HG03575 (cell line): Measurements from ENCODE around the gene UNC5A.
"Not testable (repeated sequence)": the region's sequence is repeated elsewhere in the genome, so short reads cannot be mapped to it uniquely, and the experiment has no call there.

ENCODE experiments used
- ATAC-seq: cut with Tn5 transposase; IDR thresholded peaks from one replicate; pipeline ENCODE4 v1.9.1; 2021; ENCODE audit not compliant: unreplicated experiment, insufficient number of reproducible peaks, low FRiP score; ENCODE audit errors: extremely low read depth

Gene UNC5A

DNA sequence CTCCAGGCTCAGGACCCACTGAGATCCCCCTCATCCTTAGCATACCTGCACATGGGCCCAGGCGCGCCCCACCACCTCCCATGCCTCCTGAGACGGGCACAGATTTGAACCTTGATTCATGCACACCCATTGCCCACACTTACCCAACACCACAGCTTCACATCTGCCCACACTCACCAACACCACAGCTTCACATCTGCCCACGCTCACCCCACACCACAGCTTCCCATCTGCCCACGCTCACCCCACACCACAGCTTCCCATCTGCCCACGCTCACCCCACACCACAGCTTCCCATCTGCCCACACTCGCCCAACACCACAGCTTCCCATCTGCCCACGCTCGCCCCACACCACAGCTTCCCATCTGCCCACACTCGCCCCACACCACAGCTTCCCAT lies 60.3 kb downstream of the UNC5A start:
- ATAC-seq, result not testable (repeated sequence)

DNA sequence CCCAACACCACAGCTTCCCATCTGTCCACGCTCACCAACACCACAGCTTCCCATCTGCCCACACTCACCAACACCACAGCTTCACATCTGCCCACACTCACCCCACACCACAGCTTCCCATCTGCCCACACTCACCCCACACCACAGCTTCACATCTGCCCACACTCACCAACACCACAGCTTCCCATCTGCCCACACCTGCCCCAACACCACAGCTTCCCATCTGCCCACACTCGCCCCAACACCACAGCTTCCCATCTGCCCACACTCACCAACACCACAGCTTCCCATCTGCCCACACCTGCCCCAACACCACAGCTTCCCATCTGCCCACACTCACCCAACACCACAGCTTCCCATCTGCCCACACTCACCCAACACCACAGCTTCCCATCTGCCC lies 62.2 kb downstream of the UNC5A start:
- not testable (repeated sequence) for ATAC-seq

DNA sequence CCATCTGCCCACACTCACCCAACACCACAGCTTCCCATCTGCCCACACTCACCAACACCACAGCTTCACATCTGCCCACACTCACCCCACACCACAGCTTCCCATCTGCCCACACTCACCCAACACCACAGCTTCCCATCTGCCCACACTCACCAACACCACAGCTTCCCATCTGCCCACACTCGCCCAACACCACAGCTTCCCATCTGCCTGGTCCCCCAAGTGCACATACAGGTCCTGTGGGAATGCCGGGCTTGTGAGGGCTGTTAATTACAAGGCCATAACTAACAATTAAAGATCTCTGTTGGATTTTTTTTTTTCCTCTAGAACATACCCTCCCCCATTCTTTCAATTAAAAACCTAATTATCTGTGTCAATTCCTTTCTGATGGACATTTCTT lies 62.7 kb downstream of the UNC5A start:
- not testable (repeated sequence) for ATAC-seq

DNA sequence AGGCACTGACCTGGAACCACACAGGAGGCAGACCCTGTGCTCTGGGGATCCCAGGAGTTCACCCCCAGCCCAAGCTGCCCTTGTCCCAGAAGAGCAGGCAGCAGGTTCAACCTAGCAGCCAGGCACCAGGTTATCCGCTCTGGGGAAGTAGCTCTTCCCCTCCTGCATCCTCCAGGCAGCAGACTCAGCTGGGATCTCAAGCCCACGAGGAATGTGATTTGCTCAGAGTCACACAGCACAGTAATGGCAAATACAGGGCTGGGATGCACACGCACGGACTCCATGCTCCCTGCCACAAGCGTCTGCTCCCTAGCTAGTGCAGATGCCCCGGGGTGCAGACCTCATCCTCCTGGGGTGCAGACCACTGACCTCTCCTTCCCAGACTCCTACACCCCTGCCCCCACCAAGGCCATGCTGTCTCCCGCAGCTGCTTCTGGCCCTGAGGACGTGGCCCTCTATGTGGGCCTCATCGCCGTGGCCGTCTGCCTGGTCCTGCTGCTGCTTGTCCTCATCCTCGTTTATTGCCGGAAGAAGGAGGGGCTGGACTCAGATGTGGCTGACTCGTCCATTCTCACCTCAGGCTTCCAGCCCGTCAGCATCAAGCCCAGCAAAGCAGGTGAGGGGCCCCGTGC lies 63.3 kb downstream of the UNC5A start:
- ATAC-seq, result no peak

DNA sequence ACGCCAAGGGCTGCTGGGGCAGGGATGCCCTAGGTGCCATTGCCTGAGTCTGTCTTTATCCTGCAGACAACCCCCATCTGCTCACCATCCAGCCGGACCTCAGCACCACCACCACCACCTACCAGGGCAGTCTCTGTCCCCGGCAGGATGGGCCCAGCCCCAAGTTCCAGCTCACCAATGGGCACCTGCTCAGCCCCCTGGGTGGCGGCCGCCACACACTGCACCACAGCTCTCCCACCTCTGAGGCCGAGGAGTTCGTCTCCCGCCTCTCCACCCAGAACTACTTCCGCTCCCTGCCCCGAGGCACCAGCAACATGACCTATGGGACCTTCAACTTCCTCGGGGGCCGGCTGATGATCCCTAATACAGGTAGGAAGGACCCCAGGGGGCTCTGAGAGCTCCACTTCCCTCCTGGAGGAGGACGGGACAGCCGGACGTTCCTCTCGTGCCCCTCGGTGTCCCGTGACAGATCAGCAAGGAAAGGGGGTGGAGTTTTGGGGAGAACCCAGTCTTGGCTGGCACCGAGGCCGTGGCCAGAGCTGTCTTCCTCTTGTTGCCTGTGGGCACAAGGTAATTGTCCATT lies 63.9 kb downstream of the UNC5A start:
- no peak for ATAC-seq

DNA sequence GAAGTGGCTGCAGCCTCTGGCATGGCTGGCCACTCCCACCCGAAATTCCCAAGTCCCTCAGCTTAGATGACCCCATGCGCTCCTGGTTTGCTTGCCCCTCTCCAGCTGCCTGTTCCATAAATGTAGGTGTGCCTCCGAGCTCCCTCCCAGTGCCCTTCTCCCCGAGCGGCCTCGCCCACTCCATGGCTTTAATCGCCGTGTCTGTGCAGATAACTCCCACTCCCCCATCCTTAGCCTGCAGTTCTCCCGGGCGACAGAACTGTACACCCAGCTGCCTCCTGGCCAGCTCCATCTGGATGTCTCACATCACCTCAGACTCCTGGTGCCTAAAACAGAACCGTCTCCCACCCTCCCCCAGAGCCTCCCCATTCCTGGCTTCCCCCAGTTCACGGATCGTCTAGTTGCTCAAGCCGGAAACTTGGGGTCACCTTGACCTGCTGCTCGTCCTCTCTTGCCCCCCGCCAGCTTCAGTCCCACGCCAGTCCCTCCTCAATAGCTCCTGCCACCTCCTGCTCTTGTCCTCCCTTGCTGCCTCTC lies 64.7 kb downstream of the UNC5A start:
- no peak for ATAC-seq

DNA sequence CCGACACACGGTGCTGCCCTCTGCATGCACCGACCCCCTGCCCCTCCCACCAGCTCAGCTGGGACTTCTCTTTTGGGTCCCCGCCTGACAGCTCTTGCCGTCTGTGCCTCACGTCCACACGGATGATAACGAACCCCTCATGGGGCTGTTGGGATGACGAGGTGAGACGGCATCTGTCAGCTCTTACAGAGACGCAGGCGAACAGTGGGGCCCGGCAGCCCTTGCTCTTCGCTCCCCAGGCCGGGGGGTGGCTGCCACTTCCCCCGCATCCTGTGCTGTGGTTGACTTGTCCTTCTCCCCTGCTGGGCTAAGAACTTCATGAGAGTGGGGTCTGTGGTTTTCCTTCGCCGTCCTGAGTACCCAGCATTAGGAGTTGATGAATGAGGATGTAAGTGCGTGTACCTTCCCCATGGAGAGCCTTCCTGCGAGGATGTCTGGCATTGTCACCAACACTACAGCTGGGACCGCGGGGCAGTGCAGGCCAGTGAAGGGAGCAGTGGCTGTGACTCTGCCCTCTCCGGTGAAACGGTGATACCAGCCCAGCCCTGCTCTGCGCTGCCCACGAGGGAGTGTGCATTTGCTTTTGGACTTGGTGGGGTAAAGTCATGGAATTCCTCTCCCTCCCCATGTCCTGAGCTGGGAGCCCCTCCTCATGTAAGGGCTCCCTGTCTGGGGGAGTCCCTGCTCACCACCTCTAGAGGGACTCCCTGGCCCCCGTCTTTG lies 65.6 kb downstream of the UNC5A start:
- ATAC-seq, result no peak

DNA sequence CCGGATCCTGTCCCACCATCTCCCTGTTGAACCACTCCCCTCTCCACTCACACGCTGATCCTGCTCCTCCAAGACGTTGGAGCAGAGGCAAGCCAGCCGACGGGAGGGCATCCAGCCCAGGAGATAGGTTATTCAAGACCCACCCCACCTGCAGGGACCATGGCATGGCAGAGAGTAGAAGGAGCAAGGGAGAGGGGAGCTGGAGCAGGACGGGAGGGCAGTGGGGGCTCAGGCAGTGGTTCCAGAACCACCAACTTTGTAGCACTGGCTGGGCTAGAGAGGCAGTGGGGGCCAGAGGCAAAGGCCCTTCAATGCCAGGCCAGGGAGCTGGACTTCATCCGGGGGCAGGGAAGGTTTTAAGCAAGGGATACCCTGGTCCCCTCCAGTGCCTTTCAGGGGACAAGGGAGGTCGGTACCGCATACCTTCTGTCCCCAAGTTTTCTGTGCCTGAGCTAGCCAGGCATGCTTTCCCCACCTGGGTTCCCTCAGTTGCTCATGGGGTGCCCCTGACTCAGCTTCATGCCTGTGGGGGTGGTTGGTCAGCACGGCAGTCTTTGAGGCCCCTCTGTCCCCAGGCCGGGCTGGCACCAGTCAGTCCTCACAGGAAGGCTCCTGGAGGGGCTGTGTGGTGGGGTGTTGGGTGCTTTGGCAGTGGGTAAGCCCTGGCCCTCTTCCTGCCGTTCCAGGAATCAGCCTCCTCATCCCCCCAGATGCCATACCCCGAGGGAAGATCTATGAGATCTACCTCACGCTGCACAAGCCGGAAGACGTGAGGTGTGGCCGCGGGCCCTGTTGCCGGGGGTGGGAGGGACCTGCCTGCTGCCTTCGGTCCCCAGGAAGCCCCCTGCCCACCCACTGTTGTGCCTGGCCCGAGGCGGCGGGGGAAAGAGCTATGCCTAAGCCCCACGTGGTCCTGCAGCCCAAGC lies 66.4 kb downstream of the UNC5A start:
- no peak for ATAC-seq

DNA sequence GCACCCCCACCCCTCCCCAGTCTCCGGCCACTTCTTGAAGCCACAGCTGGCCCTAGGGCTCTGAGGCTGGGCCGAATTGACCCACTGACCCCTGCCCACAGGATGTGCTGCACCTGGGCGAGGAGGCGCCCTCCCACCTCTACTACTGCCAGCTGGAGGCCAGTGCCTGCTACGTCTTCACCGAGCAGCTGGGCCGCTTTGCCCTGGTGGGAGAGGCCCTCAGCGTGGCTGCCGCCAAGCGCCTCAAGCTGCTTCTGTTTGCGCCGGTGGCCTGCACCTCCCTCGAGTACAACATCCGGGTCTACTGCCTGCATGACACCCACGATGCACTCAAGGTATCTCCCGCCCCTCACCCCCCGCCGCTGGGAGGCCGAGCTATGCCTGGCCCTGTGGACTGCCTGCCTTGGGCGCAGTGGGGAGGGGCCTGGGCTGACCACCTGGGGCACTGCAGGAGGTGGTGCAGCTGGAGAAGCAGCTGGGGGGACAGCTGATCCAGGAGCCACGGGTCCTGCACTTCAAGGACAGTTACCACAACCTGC lies 67.5 kb downstream of the UNC5A start:
- ATAC-seq, result no peak

DNA sequence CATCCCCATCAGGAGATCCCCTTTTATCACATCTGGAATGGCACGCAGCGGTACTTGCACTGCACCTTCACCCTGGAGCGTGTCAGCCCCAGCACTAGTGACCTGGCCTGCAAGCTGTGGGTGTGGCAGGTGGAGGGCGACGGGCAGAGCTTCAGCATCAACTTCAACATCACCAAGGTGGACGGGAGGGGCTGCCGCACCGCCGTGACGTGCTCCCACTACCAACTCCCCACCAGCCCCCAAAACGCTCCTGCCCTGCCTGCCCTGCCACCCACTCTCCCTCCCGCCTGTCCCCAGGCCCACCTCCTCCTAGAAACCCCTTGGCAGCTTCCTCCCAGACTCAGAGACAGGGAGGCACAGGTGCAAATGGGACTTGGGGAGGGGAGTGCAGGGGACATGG lies 68.1 kb downstream of the UNC5A start:
- ATAC-seq, result no peak

DNA sequence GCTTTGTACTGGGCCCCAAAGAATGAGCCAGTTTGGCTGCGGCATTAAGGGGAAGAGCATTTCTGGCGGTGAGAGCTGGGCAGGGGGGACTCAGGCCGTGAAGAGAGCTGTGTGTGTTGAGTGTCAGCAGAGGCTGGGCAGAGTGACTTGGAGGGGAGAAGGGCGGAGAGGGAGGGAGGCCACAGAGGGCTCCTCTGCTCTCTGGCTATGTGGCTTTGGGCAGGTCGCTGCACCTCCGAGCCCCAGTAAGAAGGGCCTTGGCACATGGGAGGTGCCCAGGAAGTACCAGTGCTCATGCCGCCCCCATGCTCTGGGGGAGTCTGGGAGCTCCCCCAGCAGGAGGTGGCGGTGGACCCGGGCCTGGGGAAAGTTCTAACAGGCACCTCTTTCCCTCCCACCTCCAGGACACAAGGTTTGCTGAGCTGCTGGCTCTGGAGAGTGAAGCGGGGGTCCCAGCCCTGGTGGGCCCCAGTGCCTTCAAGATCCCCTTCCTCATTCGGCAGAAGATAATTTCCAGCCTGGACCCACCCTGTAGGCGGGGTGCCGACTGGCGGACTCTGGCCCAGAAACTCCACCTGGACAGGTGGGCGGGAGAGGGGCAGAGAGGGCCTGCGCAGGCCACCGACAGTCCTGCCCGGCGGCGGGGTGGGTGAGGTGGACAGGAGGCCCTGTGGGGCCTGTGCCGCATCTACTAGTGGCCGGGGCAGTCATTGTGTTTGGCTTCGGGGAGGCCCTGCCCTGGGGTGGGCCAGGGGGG lies 68.7 kb downstream of the UNC5A start:
- no peak for ATAC-seq

DNA sequence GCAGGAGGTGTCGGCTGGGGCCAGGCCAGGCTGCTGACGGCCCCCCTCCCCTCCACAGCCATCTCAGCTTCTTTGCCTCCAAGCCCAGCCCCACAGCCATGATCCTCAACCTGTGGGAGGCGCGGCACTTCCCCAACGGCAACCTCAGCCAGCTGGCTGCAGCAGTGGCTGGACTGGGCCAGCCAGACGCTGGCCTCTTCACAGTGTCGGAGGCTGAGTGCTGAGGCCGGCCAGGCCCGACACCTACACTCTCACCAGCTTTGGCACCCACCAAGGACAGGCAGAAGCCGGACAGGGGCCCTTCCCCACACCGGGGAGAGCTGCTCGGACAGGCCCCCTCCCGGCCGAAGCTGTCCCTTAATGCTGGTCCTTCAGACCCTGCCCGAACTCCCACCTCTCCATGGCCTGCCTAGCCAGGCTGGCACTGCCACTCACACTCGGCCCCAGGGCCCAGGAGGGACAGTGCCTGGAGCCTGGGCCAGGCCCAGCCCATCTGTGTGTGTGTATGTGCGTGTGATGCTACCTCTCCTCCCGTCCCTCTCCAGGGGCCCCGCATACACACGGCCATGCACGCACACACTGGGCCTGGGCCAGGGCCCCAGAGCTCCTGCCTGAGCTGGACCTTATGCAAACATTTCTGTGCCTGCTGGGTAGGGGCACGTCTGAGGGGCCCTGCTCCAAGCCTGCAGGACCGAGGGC lies 69.5 kb downstream of the UNC5A start:
- ATAC-seq, result no peak

DNA sequence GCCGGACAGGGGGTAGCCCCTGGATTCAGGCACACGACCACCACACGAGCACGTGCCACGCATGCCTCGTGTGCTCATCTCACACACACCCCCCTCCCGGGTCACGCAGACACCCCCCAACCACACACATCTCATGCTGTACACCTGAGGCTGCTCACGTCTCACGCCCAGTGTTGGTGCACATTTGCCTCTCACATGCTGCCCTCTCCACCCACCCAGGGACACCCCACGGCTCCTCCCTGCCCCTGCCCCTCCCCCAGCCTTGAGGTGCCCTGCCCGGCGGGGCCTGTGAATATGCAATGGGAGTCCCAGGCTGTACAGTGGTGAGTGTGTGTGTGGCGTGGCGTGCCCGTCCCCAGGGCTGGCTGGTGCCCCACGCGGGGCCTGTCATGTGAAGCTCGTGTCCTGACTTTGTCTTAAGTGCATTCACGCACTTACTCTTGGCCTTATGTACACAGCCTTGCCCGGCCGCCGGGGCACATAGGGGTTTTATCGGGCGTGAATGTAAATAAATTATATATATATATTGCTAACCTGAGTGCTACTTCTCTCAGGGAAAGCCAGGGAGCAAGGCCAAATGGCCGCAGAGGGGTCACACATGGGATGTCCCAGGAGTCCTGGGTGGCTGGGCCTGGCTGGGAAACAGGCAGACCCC lies 70.1 kb downstream of the UNC5A start:
- ATAC-seq, result no peak

DNA sequence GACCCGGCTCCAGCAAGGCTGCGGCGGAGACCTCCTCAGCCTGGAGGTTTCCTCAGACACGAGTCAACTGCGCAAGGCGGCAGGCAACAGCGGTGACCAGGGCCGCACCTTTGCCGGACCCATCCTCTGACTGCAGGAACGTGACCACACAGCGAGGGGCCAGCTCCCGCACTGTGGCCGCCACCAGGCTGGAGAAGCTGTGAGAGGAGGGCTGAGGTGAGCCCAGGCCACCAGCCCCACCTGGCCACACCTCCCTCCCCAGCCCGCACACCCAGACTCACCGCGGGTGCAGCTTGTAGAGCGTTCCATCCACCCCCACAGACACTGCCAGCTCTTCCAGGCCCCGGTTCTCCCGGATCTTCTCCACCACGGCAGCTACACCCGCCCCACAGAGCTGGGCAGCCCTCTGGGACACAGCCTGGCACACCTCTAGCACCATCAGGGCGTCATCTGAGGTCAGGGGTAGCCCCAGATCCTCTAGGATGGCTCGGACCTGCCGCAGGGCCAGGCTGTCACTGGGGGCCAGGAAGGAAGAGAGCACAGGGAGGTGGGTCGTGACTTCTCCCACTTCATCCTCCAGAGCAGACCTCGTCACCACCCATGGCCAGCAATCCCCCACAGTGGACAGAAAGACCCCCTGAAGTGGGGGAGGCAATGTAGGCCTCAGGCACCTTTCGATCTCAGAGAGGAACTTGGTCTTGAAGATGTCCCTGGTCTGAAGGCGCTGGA lies 70.8 kb downstream of the UNC5A start:
- ATAC-seq, result no peak

DNA sequence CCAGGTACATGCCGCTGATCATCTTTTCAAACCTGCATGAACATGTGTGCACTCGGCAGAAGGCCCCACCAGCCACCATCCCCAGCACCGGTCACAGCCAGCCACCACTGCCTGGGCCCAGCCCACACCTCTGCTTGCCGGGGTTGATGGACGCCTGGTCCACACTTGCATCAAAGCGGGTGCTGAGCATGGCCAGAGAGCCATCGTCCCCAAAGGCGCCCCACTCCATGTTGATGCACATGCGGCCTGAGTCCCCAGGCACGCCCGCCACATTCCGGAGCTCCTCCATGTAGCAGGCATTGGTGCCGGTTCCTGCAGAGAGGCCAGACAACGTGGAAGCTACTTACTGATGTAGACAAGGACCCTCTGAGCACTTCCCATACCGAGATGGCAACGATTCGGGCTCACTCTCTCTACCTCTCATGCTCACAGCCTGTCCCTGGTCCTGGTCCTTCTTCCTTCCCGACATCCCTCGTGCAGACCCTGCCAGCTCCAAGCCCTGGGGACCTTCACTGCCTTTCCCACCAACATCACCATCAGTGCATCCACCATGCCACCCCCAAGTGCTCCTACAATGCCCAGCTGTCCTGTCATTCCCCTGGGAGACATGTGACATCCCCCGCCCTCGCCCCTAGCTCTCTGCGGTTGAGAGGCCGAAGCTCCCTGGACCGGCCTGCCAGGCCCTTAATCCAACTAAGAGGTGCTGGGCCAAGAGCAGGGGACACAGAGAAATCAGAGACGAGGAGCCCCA lies 71.6 kb downstream of the UNC5A start:
- no peak for ATAC-seq

DNA sequence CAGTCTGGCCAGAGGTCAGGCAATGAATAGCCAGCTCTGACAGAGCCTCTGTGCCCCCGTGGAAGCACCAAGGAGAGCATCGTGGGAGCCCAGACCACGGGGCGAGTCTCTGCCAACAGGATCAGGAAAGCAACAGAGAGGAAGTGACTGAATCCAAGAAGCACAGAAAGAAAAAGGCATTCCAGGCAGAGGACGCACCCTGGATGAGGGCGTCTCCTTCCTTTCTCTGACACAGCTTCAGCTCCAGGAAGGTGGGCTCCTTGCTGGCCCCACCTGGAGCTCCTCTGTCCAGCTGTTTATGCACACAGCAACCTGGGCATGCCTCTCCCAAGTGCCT lies 72.2 kb downstream of the UNC5A start:
- no peak for ATAC-seq
